LNCaP clone FGC (cell line): ENCODE results near the gene DRICH1.
"Not testable (repeated sequence)": the region's sequence is repeated elsewhere in the genome, so short reads cannot be mapped to it uniquely, and the experiment has no call there.

Experiments
- DNase-seq: peaks from one replicate; pipeline ENCODE4 v3.0.0-alpha.2; 2011; ENCODE audit warnings: low read depth
- H3K4me3 ChIP-seq: 2 replicates; pipeline ENCODE4 v1.5.1; 2011; ENCODE audit warnings: mild to moderate bottlenecking, low read depth, low read length, control low read depth
- CTCF ChIP-seq: IDR thresholded peaks from 2 replicates; pipeline ENCODE4 v1.5.1; 2012; ENCODE audit warnings: mild to moderate bottlenecking; ENCODE audit not compliant: control insufficient read depth, insufficient read depth; ENCODE audit errors: extremely low read depth

Gene DRICH1

GRCh38 chr22:23566705-23567475 lies 65.2 kb downstream of the DRICH1 start:
- no peak overlapping the region for H3K4me3 ChIP-seq
- DNase-seq: no peak
- no peak for TF ChIP-seq CTCF

- TF ChIP-seq CTCF: no peak
- H3K4me3 ChIP-seq: no peak overlapping the region
- DNase-seq: no peak
These were observed 66.0 kb downstream of the DRICH1 start for GRCh38 chr22:23565915-23566704.

- no peak for TF ChIP-seq CTCF
- no peak for DNase-seq
- no peak overlapping the region for H3K4me3 ChIP-seq
These were observed 66.7 kb downstream of the DRICH1 start for GRCh38 chr22:23565305-23565914.

GRCh38 chr22:23564276-23564675 lies 67.8 kb downstream of the DRICH1 start:
- H3K4me3 ChIP-seq: no peak overlapping the region
- no peak for DNase-seq
- no peak for TF ChIP-seq CTCF

- DNase-seq: no peak
- H3K4me3 ChIP-seq: no peak overlapping the region
- TF ChIP-seq CTCF: no peak
These were observed 69.0 kb downstream of the DRICH1 start for GRCh38 chr22:23563111-23563510.

- TF ChIP-seq CTCF: no peak
- H3K4me3 ChIP-seq: no peak overlapping the region
- DNase-seq: no peak
These were observed 69.9 kb downstream of the DRICH1 start for GRCh38 chr22:23562186-23562585.

- H3K4me3 ChIP-seq, DNase-seq: not testable (repeated sequence)
These were observed 71.1 kb downstream of the DRICH1 start for GRCh38 chr22:23561025-23561510.

GRCh38 chr22:23560215-23560614 lies 71.9 kb downstream of the DRICH1 start:
- not testable (repeated sequence) for H3K4me3 ChIP-seq, DNase-seq
